ENCODE measurements around the gene GPX4. TPM values are rescaled to one million over a fixed set of nuclear protein-coding genes. Genes with fewer than 3 reads are reported as not detected.

The GPX4 gene
- total and polyA plus RNA-seq, 2 donors (not counting 1 experiment from before 2014, with no cell fraction given): 213 to 317 TPM

- no peak overlapping the region for H3K4me3 ChIP-seq (ENCODE audit: control extremely low read depth in 1 of 5, extremely low read depth in 1 of 5, insufficient read depth in 1 of 5, low read depth in 2 of 5, low read length in 4 of 5)
- H3K4me1 ChIP-seq (ENCODE audit: control insufficient read depth in 2 of 2, insufficient read depth in 2 of 2, low read length in 2 of 2): peaks cover 26 to 55% of the 10 kb centered on the region in 2 donors
- H3K27ac ChIP-seq (ENCODE audit: low read length in 2 of 2): peak overlapping the region; percentile 29 to 100
- H4K20me1 ChIP-seq (ENCODE audit: control insufficient read depth, insufficient read depth, low read length, poor library complexity, severe bottlenecking): peaks cover 28% of the 10 kb centered on the region
- Mint-ChIP-seq H3K27me3 (no peaks in the 10 kb centered on the region), H3K4me1 (peaks cover 42% of the 10 kb centered on the region), H3K4me3 (peak overlapping the region; percentile 57), H3K27ac (peak overlapping the region; percentile 94), H3K9me3 (ENCODE audit: insufficient read depth) (no peaks in the 10 kb centered on the region)
- WGBS (ENCODE audit: insufficient coverage): 56% methylated on average over 4 of the region's 17 CpGs
- H3K36me3 ChIP-seq (replicated peaks in 1 of 2; ENCODE audit: control extremely low read depth in 1 of 2, control insufficient read depth in 1 of 2, extremely low read depth in 1 of 2, insufficient read depth in 2 of 2, low read length in 1 of 2): peaks cover 0 to 15% of the 10 kb centered on the region in 2 experiments
- POLR2A ChIA-PET: interaction anchor here (0.6 to 4.0 kb wide), 14 partner anchors 8 to 166 kb away, joined by 3 to 21 read pairs (median 6); partner anchors contain the start of genes ABCA7, ARHGAP45, CIRBP and POLR2E
- DNase-seq: peak; percentile 52
- H3K27me3 ChIP-seq (replicated peaks in 1 of 4; ENCODE audit: control extremely low read depth in 1 of 4, control insufficient read depth in 3 of 4, insufficient read depth in 4 of 4, low read length in 3 of 4): no peaks in the 10 kb centered on the region
- TF ChIP-seq CTCF (IDR thresholded peaks at IDR 0.05) (no peak), EZH2 (IDR thresholded peaks at IDR 0.05; ENCODE audit: borderline replicate concordance, insufficient read depth, low read depth, low read length, poor library complexity, severe bottlenecking) (no peak)
- H3K9ac ChIP-seq (ENCODE audit: low read length): no peak overlapping the region
- CTCF ChIA-PET: interaction anchor here (0.6 to 2.7 kb wide), 8 partner anchors 10 to 171 kb away, joined by 3 to 14 read pairs (median 4); no protein-coding TSS in a partner anchor
- intact Hi-C loops (cut with micrococcal nuclease): loop anchor here (1.0 to 5.0 kb wide), 5 partner anchors 7 to 165 kb away; partner anchors contain the start of genes ABCA7, ARHGAP45, ATP5F1D and CIRBP
- peaks cover 11% of the 10 kb centered on the region for H3K79me2 ChIP-seq (ENCODE audit: control insufficient read depth, insufficient read depth, low read length)
- peak overlapping the region; percentile 96 for H3K4me2 ChIP-seq (replicated peaks; ENCODE audit: low read depth, low read length, poor library complexity, severe bottlenecking)
- H3K9me3 ChIP-seq (ENCODE audit: control extremely low read depth in 1 of 3, control insufficient read depth in 2 of 3, insufficient read depth in 1 of 3, low read length in 2 of 3): no peaks in the 10 kb centered on the region
- no peak for ATAC-seq (ENCODE audit: low read depth)
- H2AFZ ChIP-seq (ENCODE audit: insufficient read depth, low read depth, low read length, poor library complexity, severe bottlenecking): no peak overlapping the region
Observed at GRCh38 chr19:1102407-1103131, 1.2 kb upstream of the GPX4 start.
